ENCODE results near the gene SLC25A19. TPM values are rescaled to one million over a fixed set of nuclear protein-coding genes. Genes with fewer than 3 reads are reported as not detected.

The SLC25A19 gene
- total RNA-seq, 4 donors from 2014 or later, result 4.7 to 59.9 (median 10.1) TPM

GRCh38 chr17:75228305-75228704 is 60.9 kb downstream of the SLC25A19 start:
- Histone ChIP-seq H3K27ac (no peak overlapping the region), H3K27me3 (no peaks in the 10 kb centered on the region), H3K36me3 (no peaks in the 10 kb centered on the region), H3K4me1 (no peaks in the 10 kb centered on the region), H3K4me3 (no peak overlapping the region), H3K9me3 (no peaks in the 10 kb centered on the region)
- TF ChIP-seq POLR2A (IDR thresholded peaks at IDR 0.05) (no peak), CTCF (IDR thresholded peaks at IDR 0.05) (no peak)
- intact Hi-C loops (cut with DNase I; ENCODE audit: low total_unique reads), result no loop called here
- DNase-seq, result no peak

- no peak for TF ChIP-seq CTCF (IDR thresholded peaks at IDR 0.05)
- Histone ChIP-seq H3K9me3 (no peaks in the 10 kb centered on the region), H3K4me3 (no peak overlapping the region), H3K36me3 (no peaks in the 10 kb centered on the region), H3K4me1 (no peaks in the 10 kb centered on the region), H3K27me3 (no peaks in the 10 kb centered on the region), H3K27ac (no peak overlapping the region)
- DNase-seq, result no peak
- intact Hi-C loops (cut with DNase I; ENCODE audit: low total_unique reads), result no loop called here
Measured at GRCh38 chr17:75227729-75228128, 61.5 kb downstream of the SLC25A19 start.

GRCh38 chr17:75225016-75225415 is 64.2 kb downstream of the SLC25A19 start:
- no peaks in the 10 kb centered on the region for H3K27me3 ChIP-seq
- no peak overlapping the region for H3K27ac ChIP-seq
- H3K4me3 ChIP-seq, result no peak overlapping the region
- H3K9me3 ChIP-seq, result no peaks in the 10 kb centered on the region
- no peaks in the 10 kb centered on the region for H3K36me3 ChIP-seq
- no peak for TF ChIP-seq CTCF (IDR thresholded peaks at IDR 0.05)
- no peak for DNase-seq
- intact Hi-C loops (cut with DNase I; ENCODE audit: low total_unique reads), result no loop called here
- no peaks in the 10 kb centered on the region for H3K4me1 ChIP-seq

Other genes starting within 250 kb of the SLC25A19 start
- gene ATP5PD, start 242.5 kb downstream of the SLC25A19 start, total RNA-seq, result 100 to 1,000 TPM; 117 to 282 (median 168) TPM
- gene KCTD2, start 242.2 kb downstream of the SLC25A19 start, total RNA-seq, result 10 to 100 TPM in 2 of 4 donors, 1 to 10 TPM in 2; 2.4 to 39.0 (median 15.0) TPM
- gene SLC16A5, start 201.5 kb downstream of the SLC25A19 start, total RNA-seq, result 10 to 100 TPM in 2 of 4 donors, 1 to 10 TPM in 1, not detected in 1; 4.1 to 17.5 (median 12.1) TPM
- 1 to 10 TPM in 2 of 4 donors, under 1 TPM in 2; 0.29 to 9.2 (median 2.0) TPM for gene ARMC7, start 179.5 kb downstream of the SLC25A19 start, total RNA-seq
- gene NT5C, start 157.7 kb downstream of the SLC25A19 start, total RNA-seq, result 10 to 100 TPM; 30.2 to 60.0 (median 44.9) TPM
- 10 to 100 TPM in 2 of 4 donors, 1 to 10 TPM in 2; 3.6 to 46.8 (median 11.6) TPM for gene JPT1, start 134.9 kb downstream of the SLC25A19 start, total RNA-seq
- gene SUMO2, start 106.5 kb downstream of the SLC25A19 start, total RNA-seq, result 100 to 1,000 TPM in 2 of 4 donors, 10 to 100 TPM in 2; 57.4 to 427 (median 102) TPM
- gene NUP85, start 83.8 kb downstream of the SLC25A19 start, total RNA-seq, result 100 to 1,000 TPM in 1 of 4 donors, 10 to 100 TPM in 3; 17.1 to 108 (median 39.1) TPM
- gene GGA3, start 27.8 kb downstream of the SLC25A19 start, total RNA-seq, result 100 to 1,000 TPM in 1 of 4 donors, 10 to 100 TPM in 2, 1 to 10 TPM in 1; 9.4 to 104 (median 40.1) TPM
- 10 to 100 TPM; 13.1 to 42.1 (median 33.0) TPM for gene MRPS7, start 27.6 kb downstream of the SLC25A19 start, total RNA-seq
- gene MIF4GD, start 18.2 kb downstream of the SLC25A19 start, total RNA-seq, result 10 to 100 TPM; 11.7 to 45.3 (median 25.8) TPM
- gene GRB2, start 116.2 kb upstream of the SLC25A19 start, total RNA-seq, result 100 to 1,000 TPM in 1 of 4 donors, 10 to 100 TPM in 3; 51.5 to 127 (median 78.1) TPM
- 10 to 100 TPM in 2 of 4 donors, 1 to 10 TPM in 2; 3.8 to 91.2 (median 26.0) TPM for gene TMEM94, start 167.2 kb upstream of the SLC25A19 start, total RNA-seq
- 100 to 1,000 TPM in 1 of 4 donors, 10 to 100 TPM in 1, 1 to 10 TPM in 2; 7.4 to 122 (median 15.5) TPM for gene CASKIN2, start 226.1 kb upstream of the SLC25A19 start, total RNA-seq
- 100 to 1,000 TPM in 1 of 4 donors, 10 to 100 TPM in 3; 17.4 to 102 (median 20.6) TPM for gene TSEN54, start 227.1 kb upstream of the SLC25A19 start, total RNA-seq
- gene LLGL2, start 236.3 kb upstream of the SLC25A19 start, total RNA-seq, result 10 to 100 TPM in 3 of 4 donors, 1 to 10 TPM in 1; 3.1 to 31.9 (median 14.0) TPM

Data from uterus (tissue), 4 donors.